HG02840 (cell line): ENCODE results near the gene CS.

Experiments used
- ATAC-seq: cut with Tn5 transposase; IDR thresholded peaks from one replicate; pipeline ENCODE4 v1.9.1; 2021; ENCODE audit warnings: mild to moderate bottlenecking, moderate library complexity, moderate number of reproducible peaks; ENCODE audit not compliant: unreplicated experiment, low FRiP score

The CS gene

DNA sequence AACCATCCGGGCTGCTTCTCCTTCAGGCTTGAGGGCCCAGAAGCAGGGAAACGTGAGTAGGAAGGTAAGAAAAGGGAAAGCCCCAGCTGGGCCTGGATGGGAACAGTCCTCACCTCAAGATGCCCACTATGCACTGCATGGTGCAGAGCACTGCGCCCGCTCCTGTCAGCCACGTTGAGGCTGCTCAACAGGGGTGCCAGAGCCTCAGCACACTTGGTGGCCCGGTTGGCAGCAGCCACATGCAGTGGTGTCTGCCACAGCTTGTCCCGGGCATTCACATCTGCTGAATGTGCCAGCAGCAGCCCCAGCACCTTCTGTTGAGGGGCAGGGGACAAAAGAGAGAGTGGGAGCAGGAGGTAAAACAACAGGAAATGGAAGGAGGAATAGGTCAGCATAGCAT is 44.5 kb downstream of the CS start:
- no peak for ATAC-seq

DNA sequence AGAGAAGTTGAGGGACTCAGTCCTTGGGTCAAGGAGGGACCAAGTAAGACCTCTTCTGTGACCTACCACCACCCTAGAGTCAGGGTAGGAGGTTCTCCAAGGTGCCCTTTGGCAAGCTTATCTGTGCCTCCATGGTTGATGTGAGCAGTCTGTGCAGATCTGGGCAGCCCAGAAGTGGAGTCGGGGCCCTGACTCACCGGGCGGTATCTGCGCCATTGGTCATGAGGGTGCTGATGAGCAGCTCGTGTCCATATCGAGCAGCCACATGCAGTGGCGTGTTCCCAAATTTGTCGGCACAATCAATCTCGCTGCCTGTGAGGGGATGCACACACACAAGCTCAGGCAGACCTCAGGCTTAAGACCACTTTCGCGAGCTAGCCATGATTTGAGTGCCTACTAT is 47.0 kb downstream of the CS start:
- no peak for ATAC-seq

- ATAC-seq: no peak
Measured at GRCh38 chr12:56252649-56253048, 47.5 kb downstream of the CS start.

GRCh38 chr12:56248711-56249110 is 51.4 kb downstream of the CS start:
- ATAC-seq: no peak

DNA sequence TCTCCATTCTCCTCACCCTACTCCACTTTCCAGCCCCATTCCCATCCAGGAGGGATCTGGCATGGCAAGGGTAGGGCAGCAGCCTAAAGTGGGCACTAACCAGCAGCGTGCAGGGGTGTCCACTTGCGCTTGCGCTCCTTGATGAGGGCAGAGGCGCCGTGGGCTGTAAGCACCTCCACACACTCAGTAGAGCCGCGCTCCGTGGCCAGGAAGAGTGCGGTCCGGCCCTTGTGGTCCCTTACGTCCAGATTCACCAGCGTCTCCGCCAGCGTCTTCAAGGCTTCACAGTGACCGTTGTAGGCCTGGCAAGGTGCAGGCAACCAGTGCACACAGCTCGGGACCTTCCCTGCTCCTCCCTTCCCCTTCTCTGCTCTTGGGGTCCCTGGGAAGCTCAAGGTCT is 52.2 kb downstream of the CS start:
- ATAC-seq: no peak

GRCh38 chr12:56244494-56244893 is 55.6 kb downstream of the CS start:
- no peak for ATAC-seq

DNA sequence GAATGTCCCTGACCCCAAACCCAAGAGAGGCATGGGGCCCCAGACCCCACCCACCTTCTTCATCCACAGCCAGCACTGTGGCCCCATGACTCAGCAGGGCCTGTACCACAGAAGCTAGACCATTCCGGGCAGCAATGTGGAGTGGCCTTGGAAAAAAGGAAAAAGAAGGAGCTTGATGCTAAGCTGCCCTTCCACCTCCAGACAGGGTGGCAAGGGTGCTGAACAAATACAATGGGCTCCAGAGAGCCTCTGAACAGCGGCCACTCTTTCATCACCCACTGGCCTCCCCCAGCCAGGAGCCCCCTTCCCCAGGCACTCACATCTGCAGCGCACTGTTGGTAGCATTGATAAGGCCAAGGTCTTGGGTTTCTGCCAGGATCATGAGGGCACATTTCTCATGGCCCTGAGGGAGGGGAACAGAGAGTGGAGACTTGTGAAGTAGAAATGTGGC is 56.4 kb downstream of the CS start:
- ATAC-seq: no peak

GRCh38 chr12:56242986-56243385 is 57.1 kb downstream of the CS start:
- no peak for ATAC-seq

DNA sequence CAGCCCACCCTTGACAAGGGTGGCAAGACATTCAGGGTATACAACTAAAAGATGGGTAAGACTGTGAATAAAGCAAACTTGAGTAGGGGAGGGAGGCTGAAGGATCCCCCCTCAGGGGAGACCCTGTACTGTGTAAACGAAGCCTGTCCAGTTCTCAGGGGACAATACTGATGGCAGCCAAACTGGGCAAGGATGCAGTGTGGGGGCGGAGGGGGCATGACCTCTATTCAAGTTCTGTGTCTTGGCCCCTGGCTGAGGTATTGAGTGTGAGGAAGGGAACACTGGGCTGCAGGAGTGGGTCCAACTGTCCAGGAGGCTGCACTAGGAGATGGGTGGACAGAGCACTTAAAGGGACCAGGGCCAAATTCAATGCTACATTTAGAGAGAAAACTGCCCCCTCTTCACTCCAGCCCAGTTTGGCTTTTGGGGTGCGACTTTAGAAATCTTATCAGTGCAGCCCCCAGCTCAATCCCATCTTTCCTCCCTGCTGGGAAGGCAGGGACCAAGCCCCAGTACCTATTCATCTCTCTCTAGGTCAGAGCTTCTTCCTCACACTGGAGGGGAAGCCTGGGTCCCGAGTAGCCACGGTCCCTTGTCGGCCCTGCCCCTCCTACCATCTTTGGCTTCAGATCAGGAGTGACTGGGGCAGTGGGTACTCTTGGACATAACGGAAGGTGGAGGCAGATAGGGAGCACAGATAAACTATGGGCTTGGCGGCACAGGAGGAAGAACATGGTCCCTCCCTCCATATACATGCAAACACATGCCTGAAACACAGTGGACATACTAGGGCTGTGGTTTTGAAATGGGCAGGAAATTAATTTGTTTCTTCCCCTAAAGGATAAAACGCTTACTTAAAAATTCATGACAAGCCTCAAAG is 58.5 kb downstream of the CS start:
- no peak for ATAC-seq

- no peak for ATAC-seq
Measured at GRCh38 chr12:56237552-56237951, 62.6 kb downstream of the CS start.

GRCh38 chr12:56236985-56237384 is 63.1 kb downstream of the CS start:
- no peak for ATAC-seq

- no peak for ATAC-seq
Measured at GRCh38 chr12:56236091-56236490, 64.0 kb downstream of the CS start.

GRCh38 chr12:56234746-56235436 is 65.2 kb downstream of the CS start:
- ATAC-seq: no peak

GRCh38 chr12:56231184-56231582 is 68.9 kb downstream of the CS start:
- ATAC-seq: no peak

DNA sequence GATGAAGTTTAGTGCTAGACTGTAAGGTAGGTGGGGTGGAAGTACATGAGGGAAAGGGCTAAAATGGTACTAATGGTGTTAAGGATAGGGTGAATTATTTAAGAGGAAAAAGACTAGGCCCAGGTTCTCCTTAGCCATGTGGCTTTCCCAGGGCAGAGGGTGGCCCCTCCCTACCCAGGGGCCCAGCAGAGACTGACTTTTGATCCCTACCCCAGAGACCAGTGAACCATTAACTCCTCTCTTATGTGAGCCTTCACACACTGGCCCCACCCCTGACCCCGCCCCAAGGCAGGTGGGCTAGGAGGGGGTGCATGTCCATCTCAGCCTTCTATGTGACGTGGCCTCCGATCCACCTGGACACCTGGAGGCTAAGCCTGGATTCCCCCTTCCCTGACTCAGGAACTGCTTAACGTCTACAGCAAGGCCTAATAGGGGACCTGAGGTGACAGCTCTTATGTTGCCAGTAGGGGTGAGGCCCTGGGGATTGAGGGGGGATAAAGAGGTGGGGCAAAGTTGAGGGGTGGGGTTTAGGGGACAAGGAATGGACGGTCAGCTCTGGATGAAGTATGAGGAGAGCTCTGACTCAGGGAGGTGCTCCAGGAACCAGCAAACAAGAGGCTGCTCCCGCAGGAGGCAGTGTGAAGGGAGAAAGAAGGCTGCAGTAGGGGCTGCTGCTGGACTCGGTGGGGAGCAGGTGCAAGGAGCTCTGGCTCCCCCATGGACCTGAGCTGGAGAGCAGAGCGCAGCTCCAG is 69.5 kb downstream of the CS start:
- no peak for ATAC-seq

DNA sequence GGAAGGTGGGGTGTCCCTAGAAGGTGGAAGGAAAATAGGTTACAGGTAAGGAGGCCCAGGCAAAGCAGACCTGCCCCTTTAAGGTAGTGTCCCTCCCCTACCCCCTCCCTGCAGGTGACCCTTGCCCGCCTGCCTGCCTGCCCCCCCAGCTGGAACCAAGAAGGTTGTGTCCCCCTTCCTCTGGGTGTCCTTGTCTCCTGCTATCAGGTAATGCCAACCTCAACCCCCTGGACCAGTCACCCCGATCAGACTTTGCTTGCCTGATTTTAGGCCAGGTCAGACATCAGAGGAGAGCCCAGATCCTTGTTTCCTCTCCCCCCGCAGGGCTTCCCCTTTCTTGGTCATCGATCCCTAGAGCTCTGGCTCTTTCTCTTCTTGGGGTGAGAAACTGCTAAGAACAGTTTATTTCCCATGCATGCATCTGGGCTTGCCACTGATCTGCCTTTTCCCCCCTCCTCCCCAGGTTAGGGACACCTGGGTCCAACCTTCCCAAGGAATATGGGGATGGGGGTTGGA is 70.2 kb downstream of the CS start, which contains the start of gene SLC39A5:
TSS of gene SLC39A5 (plus strand) at position 136 of the 516 bp plus-strand sequence. CDS start 1,224 bp downstream, outside the sequence.
- ATAC-seq: no peak

GRCh38 chr12:56229082-56229481 is 71.0 kb downstream of the CS start:
- ATAC-seq: no peak

DNA sequence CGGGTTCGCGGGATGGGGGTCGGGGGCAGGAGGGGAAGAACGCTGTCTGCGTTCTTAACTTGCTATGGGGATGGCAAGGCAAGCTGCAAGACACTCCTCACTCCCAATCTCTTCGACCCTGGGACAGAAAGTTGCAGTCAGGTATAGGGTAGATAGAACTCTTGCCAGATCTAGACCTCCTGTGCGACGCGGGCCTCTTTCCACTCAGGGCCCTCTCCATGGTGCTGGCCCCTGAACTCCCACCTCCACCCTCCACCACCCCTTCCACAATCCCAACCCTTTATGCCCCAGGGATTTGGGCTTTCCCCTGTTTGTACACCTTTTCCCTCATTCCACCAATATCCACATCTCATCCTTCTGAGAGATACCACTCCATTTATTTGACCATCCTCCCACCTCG is 75.2 kb downstream of the CS start:
- ATAC-seq: no peak

DNA sequence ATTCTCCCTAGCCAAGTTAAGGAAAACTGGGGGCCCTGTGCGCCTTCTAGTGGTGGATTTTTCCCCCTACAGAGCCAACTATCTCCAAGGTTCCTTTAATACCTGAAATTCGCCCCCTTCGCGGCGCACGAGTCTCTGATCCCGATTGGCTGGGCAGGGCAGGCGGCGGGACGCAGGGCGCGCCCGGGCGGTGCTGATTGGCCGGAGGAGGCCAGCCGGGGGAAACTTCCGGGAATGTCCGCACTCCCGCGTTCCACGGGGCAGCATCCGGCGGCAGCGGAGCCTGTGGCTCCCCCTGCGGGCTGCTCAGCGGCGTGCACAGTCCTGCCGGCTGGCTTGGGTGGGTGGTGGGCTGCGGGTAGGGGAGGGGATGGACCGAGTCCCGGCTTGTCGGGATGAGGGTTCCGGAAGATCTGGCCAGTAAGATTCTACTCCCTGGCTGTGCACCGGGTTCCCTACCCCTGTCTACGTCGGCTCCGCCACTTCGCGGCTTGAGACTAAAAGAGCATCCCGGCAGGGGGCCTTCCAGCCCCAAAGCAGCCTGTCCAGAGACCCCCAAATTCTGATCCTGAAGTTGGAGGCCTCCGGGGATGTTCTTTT is 75.9 kb downstream of the CS start, which contains the start of gene NABP2:
TSS of gene NABP2 (plus strand) at position 241 of the 600 bp plus-strand sequence. CDS start 515 bp downstream, outside the sequence.
- peak; percentile 56 for ATAC-seq

GRCh38 chr12:56223571-56224101 is 76.5 kb downstream of the CS start:
- no peak for ATAC-seq
